ENCODE data around the gene KRTAP12-2. TPM values are rescaled to one million over a fixed set of nuclear protein-coding genes. Genes with fewer than 3 reads are reported as not detected.

The KRTAP12-2 gene
- total and polyA plus RNA-seq, 2 donors (not counting 3 experiments of a cell fraction or from before 2014, with no cell fraction given), result not detected

DNA sequence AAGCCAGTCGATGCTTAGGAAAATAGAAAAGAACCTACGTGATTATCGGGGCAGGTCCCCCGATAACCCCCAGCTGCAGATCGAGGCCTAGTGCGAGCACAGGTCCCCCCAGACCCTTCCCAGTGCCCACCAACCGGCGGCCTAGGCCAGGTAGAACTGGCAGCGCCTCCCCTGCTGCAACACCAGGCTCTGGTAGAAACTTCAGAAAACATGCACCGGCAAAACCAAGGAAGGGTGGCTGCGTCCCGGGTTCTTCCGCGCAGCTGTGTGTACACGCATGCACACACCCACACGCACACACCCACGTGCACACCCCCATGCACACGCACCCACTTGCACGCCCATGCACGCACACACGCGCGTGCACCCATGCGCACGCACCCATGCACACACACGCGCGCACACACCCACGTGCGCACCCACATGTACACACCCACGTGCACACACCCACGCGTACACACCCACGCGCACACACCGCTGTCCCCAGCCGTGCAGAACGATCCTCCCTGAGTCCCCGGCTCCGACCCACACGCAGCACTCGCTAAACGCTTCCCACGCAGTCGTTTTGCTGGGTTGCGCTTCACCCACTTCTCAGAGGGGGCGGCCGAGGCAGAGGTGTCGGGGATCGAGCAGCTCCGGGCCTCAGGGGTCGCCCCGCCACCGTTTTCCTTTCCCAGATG lies 39.4 kb upstream of the KRTAP12-2 start:
- Histone ChIP-seq H3K27ac (ENCODE audit: insufficient read depth, low read depth, low read length) (no peak overlapping the region), H3K9me1 (replicated peaks; ENCODE audit: control insufficient read depth, extremely low read depth, insufficient read depth, low read length) (no peaks in the 10 kb centered on the region), H3K79me2 (ENCODE audit: control insufficient read depth, insufficient read depth, low read length) (no peaks in the 10 kb centered on the region), H3K4me2 (ENCODE audit: insufficient read depth, low read length) (no peak overlapping the region), H3K9ac (replicated peaks; ENCODE audit: extremely low read depth, insufficient read depth, low read length) (no peak overlapping the region), H4K20me1 (replicated peaks; ENCODE audit: control insufficient read depth, extremely low read depth, insufficient read depth, low read length) (no peaks in the 10 kb centered on the region), H3K4me3 (replicated peaks in 1 of 3; ENCODE audit: insufficient read depth in 1 of 3, low read depth in 1 of 3, low read length in 3 of 3) (no peak overlapping the region), H3K4me1 (ENCODE audit: control insufficient read depth, extremely low read depth, insufficient read depth, low read length) (peaks cover 5% of the 10 kb centered on the region), H3K27me3 (ENCODE audit: control insufficient read depth in 2 of 2, insufficient read depth in 2 of 2, low read length in 2 of 2) (peaks cover 69 to 70% of the 10 kb centered on the region in 2 experiments), H2AFZ (ENCODE audit: low read depth, low read length) (no peak overlapping the region), H3K9me3 (replicated peaks; ENCODE audit: control insufficient read depth, insufficient read depth, low read length) (no peaks in the 10 kb centered on the region), H3K36me3 (ENCODE audit: control insufficient read depth in 2 of 2, extremely low read depth in 1 of 2, insufficient read depth in 2 of 2, low read length in 2 of 2) (no peaks in the 10 kb centered on the region)
- ChIA-PET CTCF (interaction anchor here (1.1 kb wide), 1 partner anchor 87 kb away, joined by 3 read pairs; no protein-coding TSS in a partner anchor), POLR2A (no interaction called here)
- TF ChIP-seq POLR2A (IDR thresholded peaks at IDR 0.05; ENCODE audit: low read depth, low read length) (no peak), JUN (IDR thresholded peaks at IDR 0.05; ENCODE audit: borderline replicate concordance, insufficient read depth, insufficient read length, low read depth) (no peak), EZH2 (IDR thresholded peaks at IDR 0.05; ENCODE audit: borderline replicate concordance, low read depth, low read length, severe bottlenecking) (peak; percentile 35)
- TF ChIP-seq, protein P1, sequence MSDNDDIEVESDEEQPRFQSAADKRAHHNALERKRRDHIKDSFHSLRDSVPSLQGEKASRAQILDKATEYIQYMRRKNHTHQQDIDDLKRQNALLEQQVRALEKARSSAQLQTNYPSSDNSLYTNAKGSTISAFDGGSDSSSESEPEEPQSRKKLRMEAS (IDR thresholded peaks at IDR 0.05; ENCODE audit: insufficient read depth, insufficient read length), result no peak
- TF ChIP-seq, protein P2, sequence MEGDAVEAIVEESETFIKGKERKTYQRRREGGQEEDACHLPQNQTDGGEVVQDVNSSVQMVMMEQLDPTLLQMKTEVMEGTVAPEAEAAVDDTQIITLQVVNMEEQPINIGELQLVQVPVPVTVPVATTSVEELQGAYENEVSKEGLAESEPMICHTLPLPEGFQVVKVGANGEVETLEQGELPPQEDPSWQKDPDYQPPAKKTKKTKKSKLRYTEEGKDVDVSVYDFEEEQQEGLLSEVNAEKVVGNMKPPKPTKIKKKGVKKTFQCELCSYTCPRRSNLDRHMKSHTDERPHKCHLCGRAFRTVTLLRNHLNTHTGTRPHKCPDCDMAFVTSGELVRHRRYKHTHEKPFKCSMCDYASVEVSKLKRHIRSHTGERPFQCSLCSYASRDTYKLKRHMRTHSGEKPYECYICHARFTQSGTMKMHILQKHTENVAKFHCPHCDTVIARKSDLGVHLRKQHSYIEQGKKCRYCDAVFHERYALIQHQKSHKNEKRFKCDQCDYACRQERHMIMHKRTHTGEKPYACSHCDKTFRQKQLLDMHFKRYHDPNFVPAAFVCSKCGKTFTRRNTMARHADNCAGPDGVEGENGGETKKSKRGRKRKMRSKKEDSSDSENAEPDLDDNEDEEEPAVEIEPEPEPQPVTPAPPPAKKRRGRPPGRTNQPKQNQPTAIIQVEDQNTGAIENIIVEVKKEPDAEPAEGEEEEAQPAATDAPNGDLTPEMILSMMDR (IDR thresholded peaks at IDR 0.05; ENCODE audit: extremely low read depth in 1 of 2, insufficient read depth in 1 of 2, low read depth in 1 of 2, low read length in 2 of 2), result no peak
- intact Hi-C loops (cut with micrococcal nuclease) (no loop called here), dilution Hi-C loops (cut with MboI; ENCODE audit: extremely low pct_ligation_motif_present, low sequenced_read_pairs) (no loop called here)
- BruUV-seq (replicated peaks), result no TSS peak
- DNase-seq (ENCODE audit: low read depth, low spot score), result no peak
- FAIRE-seq, result no peak

Data from endothelial cell of umbilical vein (primary cell).